ENCODE data around the gene ACP5.
A peak's percentile ranks its signal among the peaks of the same experiment; 100 is the strongest.
"Not testable (repeated sequence)": the region's sequence is repeated elsewhere in the genome, so short reads cannot be mapped to it uniquely, and the experiment has no call there.

Gene ACP5

GRCh38 chr19:11578258-11579142 is 1.1 kb upstream of the ACP5 start:
- no peak for DNase-seq

- no peak for DNase-seq
Measured at GRCh38 chr19:11576227-11576626, 1.2 kb downstream of the ACP5 start.

GRCh38 chr19:11574689-11575088 is 2.8 kb downstream of the ACP5 start:
- no peak for DNase-seq

GRCh38 chr19:11573763-11574162 is 3.7 kb downstream of the ACP5 start:
- DNase-seq, result not testable (repeated sequence)

- not testable (repeated sequence) for DNase-seq
Measured at GRCh38 chr19:11573354-11573753, 4.1 kb downstream of the ACP5 start.

- DNase-seq, result no peak
Measured at GRCh38 chr19:11570039-11570462, 7.4 kb downstream of the ACP5 start.

GRCh38 chr19:11566164-11566563 is 11.3 kb downstream of the ACP5 start:
- no peak for DNase-seq

GRCh38 chr19:11565649-11565980 is 11.8 kb downstream of the ACP5 start:
- DNase-seq, result not testable (repeated sequence)

- not testable (repeated sequence) for DNase-seq
Measured at GRCh38 chr19:11564082-11564807, 13.2 kb downstream of the ACP5 start.

GRCh38 chr19:11563532-11563931 is 13.9 kb downstream of the ACP5 start:
- DNase-seq, result no peak

- peak; percentile 85 for DNase-seq
Measured at GRCh38 chr19:11560404-11561051, 16.9 kb downstream of the ACP5 start.

- DNase-seq, result peak; percentile 88
Measured at GRCh38 chr19:11558881-11559828, 18.3 kb downstream of the ACP5 start, which contains the start of gene ELOF1. ELOF1 (minus strand) TSS chr19:11559230; CDS start chr19:11554347, 4,883 bp downstream.

- no peak for DNase-seq
Measured at GRCh38 chr19:11556634-11557420, 20.6 kb downstream of the ACP5 start.

GRCh38 chr19:11555246-11555645 is 22.2 kb downstream of the ACP5 start:
- DNase-seq, result no peak

- no peak for DNase-seq
Measured at GRCh38 chr19:11554160-11554559, 23.3 kb downstream of the ACP5 start.

- DNase-seq, result no peak
Measured at GRCh38 chr19:11552666-11553372, 24.6 kb downstream of the ACP5 start.

GRCh38 chr19:11551603-11552235 is 25.7 kb downstream of the ACP5 start:
- DNase-seq, result no peak

- DNase-seq, result no peak
Measured at GRCh38 chr19:11550265-11550664, 27.2 kb downstream of the ACP5 start.

- no peak for DNase-seq
Measured at GRCh38 chr19:11549386-11549953, 28.0 kb downstream of the ACP5 start.

All from NCI-H1694 treated with DMSO at 0.1 percent for 48 hours (cell line).